ENCODE results near the gene LYG1. TPM values are rescaled to one million over a fixed set of nuclear protein-coding genes. Genes with fewer than 3 reads are reported as not detected.

Gene LYG1
- total RNA-seq, 4 donors from 2014 or later, result 0.95 TPM; not detected in 3

Other genes starting within 250 kb of the LYG1 start
- 1 to 10 TPM in 1 of 4 donors, under 1 TPM in 3; 0.49 to 1.2 (median 0.86) TPM for gene C2orf15, start 159.5 kb downstream of the LYG1 start, total RNA-seq
- gene TSGA10, start 146.3 kb downstream of the LYG1 start, total RNA-seq, result 10 to 100 TPM in 1 of 4 donors, 1 to 10 TPM in 3; 2.3 to 12.1 (median 4.8) TPM
- gene LIPT1, start 146.2 kb downstream of the LYG1 start, total RNA-seq, result 1 to 10 TPM; 2.5 to 6.9 (median 4.4) TPM
- 10 to 100 TPM; 10.8 to 32.3 (median 28.7) TPM for gene MITD1, start 120.1 kb downstream of the LYG1 start, total RNA-seq
- gene MRPL30, start 120.0 kb downstream of the LYG1 start, total RNA-seq, result 10 to 100 TPM; 18.3 to 35.9 (median 32.8) TPM
- gene LYG2, start 45.5 kb downstream of the LYG1 start, total RNA-seq, result not detected
- gene TXNDC9, start 35.1 kb upstream of the LYG1 start, total RNA-seq, result 10 to 100 TPM; 32.8 to 56.2 (median 47.5) TPM
- gene EIF5B, start 36.2 kb upstream of the LYG1 start, total RNA-seq, result 10 to 100 TPM; 19.4 to 40.7 (median 30.0) TPM
- 10 to 100 TPM; 22.5 to 69.2 (median 39.8) TPM for gene REV1, start 188.8 kb upstream of the LYG1 start, total RNA-seq

All from esophagus squamous epithelium (tissue), 4 donors.